K562 (cell line): ENCODE results near the gene RGMA. TPM values are rescaled to one million over a fixed set of nuclear protein-coding genes. Genes with fewer than 3 reads are reported as not detected.

Experiments
- E2F5 ChIP-seq: sonication (generic); formaldehyde crosslinking; IDR thresholded peaks from 2 replicates; pipeline ENCODE4 v1.8.0; 2022; ENCODE audit warnings: mild to moderate bottlenecking, missing genetic modification reagents
- EP300 ChIP-seq: IDR thresholded peaks from 2 replicates; pipeline ENCODE4 v1.6.1; 2012; ENCODE audit warnings: low read length, improper control_type of control experiment
- GATA2 ChIP-seq: sonication (generic); formaldehyde crosslinking; IDR thresholded peaks from 2 replicates; pipeline ENCODE4 v1.4.0; 2020; ENCODE audit warnings: mild to moderate bottlenecking, missing genetic modification reagents
- HDAC8 ChIP-seq: fragments of 450-650 bp; IDR thresholded peaks from 2 replicates; pipeline ENCODE4 v1.6.1; 2016; ENCODE audit warnings: mild to moderate bottlenecking, missing genetic modification characterization, moderate library complexity, missing compliant biosample characterization
- ILK ChIP-seq: fragments of 450-650 bp; IDR thresholded peaks from 2 replicates; pipeline ENCODE4 v1.6.1; 2016; ENCODE audit warnings: missing genetic modification characterization, low read depth, mild to moderate bottlenecking, missing compliant biosample characterization, moderate library complexity, borderline replicate concordance
- LARP7 ChIP-seq: fragments of 450-650 bp; IDR thresholded peaks from 2 replicates; pipeline ENCODE4 v1.6.1; 2016
- MYC ChIP-seq, 2 experiments: fragments of 250-450 bp in 1 of 2; sonication (Bioruptor Pico) in 1 of 2; IDR thresholded peaks; 2 replicates each; pipeline versions ENCODE4 v1.5.1 to v1.6.1; 2012 to 2021; ENCODE audit warnings: low read depth in 2 of 2, borderline replicate concordance in 1 of 2, improper control_type of control experiment in 1 of 2, low read length in 1 of 2, mild to moderate bottlenecking in 1 of 2, moderate library complexity in 1 of 2
- NFXL1 ChIP-seq: fragments of 450-650 bp; formaldehyde crosslinking; IDR thresholded peaks from 2 replicates; pipeline ENCODE4 v1.4.0; 2021; ENCODE audit warnings: mild to moderate bottlenecking
- PHB ChIP-seq: fragments of 250-450 bp; sonication (Bioruptor Pico); IDR thresholded peaks from 2 replicates; pipeline ENCODE4 v1.5.0; 2021
- RBM25 ChIP-seq: fragments of 200-400 bp; formaldehyde crosslinking; IDR thresholded peaks from 2 replicates; pipeline ENCODE4 v1.6.1; 2018; ENCODE audit warnings: low read length, low read depth, moderate library complexity; ENCODE audit not compliant: severe bottlenecking
- RBM34 ChIP-seq: fragments of 200-400 bp; formaldehyde crosslinking; IDR thresholded peaks from 2 replicates; pipeline ENCODE4 v1.6.1; 2018; ENCODE audit warnings: low read length, borderline replicate concordance; ENCODE audit not compliant: insufficient read depth
- SMAD2 ChIP-seq: fragments of 150-350 bp; IDR thresholded peaks from 2 replicates; pipeline ENCODE4 v1.6.1; 2014; ENCODE audit warnings: low read depth, mild to moderate bottlenecking, low read length
- TAL1 ChIP-seq: fragments of 450-650 bp; IDR thresholded peaks from 2 replicates; pipeline ENCODE4 v1.6.1; 2016; ENCODE audit warnings: mild to moderate bottlenecking
- TSC22D4 ChIP-seq: fragments of 450-650 bp; IDR thresholded peaks from 2 replicates; pipeline ENCODE4 v1.6.1; 2016; ENCODE audit warnings: missing genetic modification characterization, missing biosample characterization, control low read depth
- ZC3H11A ChIP-seq: IDR thresholded peaks from 2 replicates; pipeline ENCODE4 v1.6.1; 2012; ENCODE audit warnings: low read depth, low read length, improper control_type of control experiment
- ZNF384 ChIP-seq: IDR thresholded peaks from 2 replicates; pipeline ENCODE4 v1.6.1; 2012; ENCODE audit warnings: low read depth, low read length, improper control_type of control experiment
- polyA plus RNA-seq, 8 experiments: library from polyadenylated mRNA; depleted of rRNA in 4 of 8; stranded (reverse) in 5 of 8; unstranded in 3 of 8; fragments of >200 nt; fragmentation: Nextera tagmentation in 2 of 8; fragmentation: Illumina TruSeq in 1 of 8; extraction: Ambion mirVana in 2 of 8; extraction: Trizol in 1 of 8; gene quantifications; 2 replicates each; pipeline versions ENCODE4 v1.2.1 to v1.2.3, GENCODE V29; 2011 to 2014; ENCODE audit warnings: inconsistent platforms in 1 of 8, missing spikeins in 1 of 8
- total RNA-seq, 7 experiments: library from RNA; depleted of rRNA in 6 of 7; stranded (reverse); fragments of >200 nt in 6 of 7; fragmentation: Illumina TruSeq in 2 of 7; extraction: Trizol in 2 of 7; gene quantifications; 2 replicates each; pipeline versions ENCODE4 v1.2.1 to v1.2.3, GENCODE V29; 2011 to 2021; ENCODE audit warnings: low replicate concordance in 1 of 7
- TF ChIP-seq, protein P1 (sequence below): IDR thresholded peaks from 3 replicates; pipeline ENCODE4 v1.6.1; 2011; ENCODE audit warnings: borderline replicate concordance, mild to moderate bottlenecking; ENCODE audit not compliant: insufficient read length, insufficient read depth
- TF ChIP-seq, protein P2 (sequence below), 3 experiments: fragments of 200-800 bp in 1 of 3; fragments of 250-450 bp in 1 of 3; fragments of 450-650 bp in 1 of 3; sonication (Bioruptor Pico) in 1 of 3; sonication (Bioruptor generic) in 1 of 3; formaldehyde crosslinking in 1 of 3; IDR thresholded peaks; 2 replicates each; pipeline versions ENCODE4 v1.6.1 to v1.8.0; 2016 to 2022; ENCODE audit warnings: mild to moderate bottlenecking in 2 of 3, missing genetic modification characterization in 2 of 3, missing compliant biosample characterization in 1 of 3, moderate library complexity in 1 of 3

The RGMA gene
- total and polyA plus RNA-seq, 9 of the 15 experiments (the other 6 are each of a cell fraction or from before 2014, with no cell fraction given), result 0.03 to 0.05 (median 0.03) TPM; not detected in 6

DNA sequence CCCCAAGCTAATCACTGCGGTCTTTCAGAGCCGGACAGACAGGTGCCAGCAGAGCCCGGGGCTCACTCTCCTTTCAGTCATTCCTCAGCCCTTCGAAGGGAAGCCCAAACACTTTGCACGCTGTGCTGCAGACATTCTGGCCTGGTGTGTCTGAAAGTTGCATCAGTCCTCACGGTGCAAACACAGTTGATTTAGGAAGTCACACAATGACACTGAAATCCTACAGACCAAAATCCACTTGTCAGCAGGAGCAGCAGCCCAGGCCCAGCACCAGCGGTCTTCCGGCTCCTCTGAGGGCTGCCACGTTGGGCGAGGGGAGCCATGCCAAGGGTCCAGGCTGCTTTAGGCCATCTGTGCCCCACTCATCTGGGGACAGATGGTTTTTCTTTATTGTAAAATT lies 61.6 kb downstream of the RGMA start (continued):
- TF ChIP-seq TSC22D4 (tag) (no peak), LARP7 (no peak), SMAD2 (no peak), EP300 (peak; percentile 29; the same call in 1 of the 2 replicates), HDAC8 (tag) (peak; percentile 78; the same call in 1 of the 2 replicates), MYC (IDR thresholded peaks at IDR 0.05; ENCODE audit: low read depth, low read length) (peak; percentile 57), MYC (CRISPR knock-in tag; IDR thresholded peaks at IDR 0.05; ENCODE audit: borderline replicate concordance, low read depth) (no peak), ZC3H11A (no peak), PHB (CRISPR knock-in tag) (no peak), ILK (no peak), E2F5 (no peak), NFXL1 (CRISPR knock-in tag) (no peak), RBM34 (no peak), ZNF384 (no peak), RBM25 (no peak), GATA2 (CRISPR knock-in tag) (no peak), TAL1 (no peak)
- TF ChIP-seq, protein P1, sequence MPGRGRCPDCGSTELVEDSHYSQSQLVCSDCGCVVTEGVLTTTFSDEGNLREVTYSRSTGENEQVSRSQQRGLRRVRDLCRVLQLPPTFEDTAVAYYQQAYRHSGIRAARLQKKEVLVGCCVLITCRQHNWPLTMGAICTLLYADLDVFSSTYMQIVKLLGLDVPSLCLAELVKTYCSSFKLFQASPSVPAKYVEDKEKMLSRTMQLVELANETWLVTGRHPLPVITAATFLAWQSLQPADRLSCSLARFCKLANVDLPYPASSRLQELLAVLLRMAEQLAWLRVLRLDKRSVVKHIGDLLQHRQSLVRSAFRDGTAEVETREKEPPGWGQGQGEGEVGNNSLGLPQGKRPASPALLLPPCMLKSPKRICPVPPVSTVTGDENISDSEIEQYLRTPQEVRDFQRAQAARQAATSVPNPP, result no peak
- TF ChIP-seq, protein P2, sequence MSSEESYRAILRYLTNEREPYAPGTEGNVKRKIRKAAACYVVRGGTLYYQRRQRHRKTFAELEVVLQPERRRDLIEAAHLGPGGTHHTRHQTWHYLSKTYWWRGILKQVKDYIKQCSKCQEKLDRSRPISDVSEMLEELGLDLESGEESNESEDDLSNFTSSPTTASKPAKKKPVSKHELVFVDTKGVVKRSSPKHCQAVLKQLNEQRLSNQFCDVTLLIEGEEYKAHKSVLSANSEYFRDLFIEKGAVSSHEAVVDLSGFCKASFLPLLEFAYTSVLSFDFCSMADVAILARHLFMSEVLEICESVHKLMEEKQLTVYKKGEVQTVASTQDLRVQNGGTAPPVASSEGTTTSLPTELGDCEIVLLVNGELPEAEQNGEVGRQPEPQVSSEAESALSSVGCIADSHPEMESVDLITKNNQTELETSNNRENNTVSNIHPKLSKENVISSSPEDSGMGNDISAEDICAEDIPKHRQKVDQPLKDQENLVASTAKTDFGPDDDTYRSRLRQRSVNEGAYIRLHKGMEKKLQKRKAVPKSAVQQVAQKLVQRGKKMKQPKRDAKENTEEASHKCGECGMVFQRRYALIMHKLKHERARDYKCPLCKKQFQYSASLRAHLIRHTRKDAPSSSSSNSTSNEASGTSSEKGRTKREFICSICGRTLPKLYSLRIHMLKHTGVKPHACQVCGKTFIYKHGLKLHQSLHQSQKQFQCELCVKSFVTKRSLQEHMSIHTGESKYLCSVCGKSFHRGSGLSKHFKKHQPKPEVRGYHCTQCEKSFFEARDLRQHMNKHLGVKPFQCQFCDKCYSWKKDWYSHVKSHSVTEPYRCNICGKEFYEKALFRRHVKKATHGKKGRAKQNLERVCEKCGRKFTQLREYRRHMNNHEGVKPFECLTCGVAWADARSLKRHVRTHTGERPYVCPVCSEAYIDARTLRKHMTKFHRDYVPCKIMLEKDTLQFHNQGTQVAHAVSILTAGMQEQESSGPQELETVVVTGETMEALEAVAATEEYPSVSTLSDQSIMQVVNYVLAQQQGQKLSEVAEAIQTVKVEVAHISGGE (CRISPR knock-in tag; IDR thresholded peaks at IDR 0.05), result no peak
